DOHH2 (cell line): Measurements from ENCODE around the gene RNF20.
"Not testable (repeated sequence)": the region's sequence is repeated elsewhere in the genome, so short reads cannot be mapped to it uniquely, and the experiment has no call there.

Source experiments
- H3F3A ChIP-seq: fragments of 200-600 bp; sonication (generic), shearing (Covaris generic); 2 replicates; pipeline ENCODE4 v1.6.0; 2016; ENCODE audit warnings: antibody characterized with exemption, mild to moderate bottlenecking; ENCODE audit not compliant: control insufficient read depth, insufficient read depth
- H3K27ac ChIP-seq: fragments of 200-600 bp; sonication (generic); 2 replicates; pipeline ENCODE4 v1.5.1; 2014; ENCODE audit warnings: low read depth, mild to moderate bottlenecking, low read length, moderate library complexity
- H3K27me3 ChIP-seq: fragments of 200-600 bp; sonication (generic); 2 replicates; pipeline ENCODE4 v1.6.1; 2014; ENCODE audit warnings: mild to moderate bottlenecking, low read length, mixed read lengths; ENCODE audit not compliant: control insufficient read depth
- H3K36me3 ChIP-seq: fragments of 200-600 bp; sonication (generic); 2 replicates; pipeline ENCODE4 v1.6.1; 2014; ENCODE audit warnings: mild to moderate bottlenecking, low read length, moderate library complexity, mixed read lengths; ENCODE audit not compliant: control insufficient read depth
- H3K4me1 ChIP-seq: fragments of 200-600 bp; sonication (generic); 2 replicates; pipeline ENCODE4 v1.6.1; 2014; ENCODE audit warnings: mild to moderate bottlenecking, low read length, mixed read lengths; ENCODE audit not compliant: control insufficient read depth
- H3K4me2 ChIP-seq: fragments of 200-600 bp; sonication (generic); 2 replicates; pipeline ENCODE4 v1.6.0; 2014; ENCODE audit warnings: mild to moderate bottlenecking, low read length, moderate library complexity
- H3K4me3 ChIP-seq: fragments of 200-600 bp; sonication (generic); 2 replicates; pipeline ENCODE4 v1.5.1; 2014; ENCODE audit warnings: mild to moderate bottlenecking, low read length, mixed read lengths
- H3K79me2 ChIP-seq: fragments of 200-600 bp; sonication (generic); 2 replicates; pipeline ENCODE4 v1.6.1; 2014; ENCODE audit warnings: mild to moderate bottlenecking, low read length, mixed read lengths; ENCODE audit not compliant: control insufficient read depth
- H3K9me2 ChIP-seq: fragments of 200-600 bp; sonication (generic); replicated peaks from 2 replicates; pipeline ENCODE4 v1.6.1; 2014; ENCODE audit warnings: mild to moderate bottlenecking, low read length, mixed read lengths; ENCODE audit not compliant: control insufficient read depth
- H3K9me3 ChIP-seq: fragments of 200-600 bp; sonication (generic); 2 replicates; pipeline ENCODE4 v1.6.1; 2014; ENCODE audit warnings: antibody characterized with exemption, low read length, mixed read lengths; ENCODE audit not compliant: control insufficient read depth, insufficient read depth
- H4K20me1 ChIP-seq: fragments of 200-600 bp; sonication (generic); 2 replicates; pipeline ENCODE4 v1.6.0; 2014; ENCODE audit warnings: low read depth, mild to moderate bottlenecking, antibody characterized with exemption, low read length, moderate library complexity; ENCODE audit not compliant: control insufficient read depth, insufficient read depth
- EZH2phosphoT487 ChIP-seq: fragments of 200-600 bp; sonication (generic); IDR thresholded peaks from 2 replicates; pipeline ENCODE4 v1.6.1; 2017; ENCODE audit warnings: borderline replicate concordance, mild to moderate bottlenecking, antibody characterized with exemption, low read length, moderate library complexity, mixed read lengths
- TF ChIP-seq, protein P1 (sequence below): fragments of 200-600 bp; sonication (generic); IDR thresholded peaks from one replicate; pipeline ENCODE4 v1.5.1; 2014; ENCODE audit warnings: antibody characterized with exemption, mild to moderate bottlenecking, low read depth, low read length; ENCODE audit not compliant: poor library complexity, severe bottlenecking

The RNF20 gene

DNA sequence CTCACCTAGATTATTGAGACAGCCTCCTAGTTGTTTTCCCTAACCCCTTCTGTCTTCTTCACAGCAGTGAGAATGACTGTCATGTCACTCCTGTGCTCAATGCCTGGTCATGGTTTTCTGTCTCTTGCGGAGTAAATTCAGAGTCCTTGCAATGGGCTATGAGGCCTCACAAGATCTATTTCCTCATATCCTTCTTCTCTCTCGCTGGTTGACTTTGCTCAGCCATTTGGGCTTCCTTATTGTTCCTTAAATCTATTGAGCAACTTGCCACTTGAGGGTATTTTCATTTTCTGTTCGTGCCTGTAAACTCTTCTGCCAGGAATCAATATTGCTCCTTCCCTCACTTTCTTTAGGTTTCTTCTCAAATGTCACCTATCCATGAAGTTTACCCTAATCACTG is 52.1 kb downstream of the RNF20 start:
- Histone ChIP-seq H3K4me3 (no peak overlapping the region), H4K20me1 (no peaks in the 10 kb centered on the region), H3K4me2 (no peak overlapping the region), H3K27me3 (no peaks in the 10 kb centered on the region), H3F3A (no peaks in the 10 kb centered on the region), H3K9me2 (no peaks in the 10 kb centered on the region), H3K4me1 (no peaks in the 10 kb centered on the region), H3K79me2 (no peaks in the 10 kb centered on the region), H3K9me3 (no peaks in the 10 kb centered on the region), H3K27ac (no peak overlapping the region), H3K36me3 (no peaks in the 10 kb centered on the region)
- no peak for TF ChIP-seq EZH2phosphoT487
- TF ChIP-seq, protein P1, sequence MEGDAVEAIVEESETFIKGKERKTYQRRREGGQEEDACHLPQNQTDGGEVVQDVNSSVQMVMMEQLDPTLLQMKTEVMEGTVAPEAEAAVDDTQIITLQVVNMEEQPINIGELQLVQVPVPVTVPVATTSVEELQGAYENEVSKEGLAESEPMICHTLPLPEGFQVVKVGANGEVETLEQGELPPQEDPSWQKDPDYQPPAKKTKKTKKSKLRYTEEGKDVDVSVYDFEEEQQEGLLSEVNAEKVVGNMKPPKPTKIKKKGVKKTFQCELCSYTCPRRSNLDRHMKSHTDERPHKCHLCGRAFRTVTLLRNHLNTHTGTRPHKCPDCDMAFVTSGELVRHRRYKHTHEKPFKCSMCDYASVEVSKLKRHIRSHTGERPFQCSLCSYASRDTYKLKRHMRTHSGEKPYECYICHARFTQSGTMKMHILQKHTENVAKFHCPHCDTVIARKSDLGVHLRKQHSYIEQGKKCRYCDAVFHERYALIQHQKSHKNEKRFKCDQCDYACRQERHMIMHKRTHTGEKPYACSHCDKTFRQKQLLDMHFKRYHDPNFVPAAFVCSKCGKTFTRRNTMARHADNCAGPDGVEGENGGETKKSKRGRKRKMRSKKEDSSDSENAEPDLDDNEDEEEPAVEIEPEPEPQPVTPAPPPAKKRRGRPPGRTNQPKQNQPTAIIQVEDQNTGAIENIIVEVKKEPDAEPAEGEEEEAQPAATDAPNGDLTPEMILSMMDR: no peak

DNA sequence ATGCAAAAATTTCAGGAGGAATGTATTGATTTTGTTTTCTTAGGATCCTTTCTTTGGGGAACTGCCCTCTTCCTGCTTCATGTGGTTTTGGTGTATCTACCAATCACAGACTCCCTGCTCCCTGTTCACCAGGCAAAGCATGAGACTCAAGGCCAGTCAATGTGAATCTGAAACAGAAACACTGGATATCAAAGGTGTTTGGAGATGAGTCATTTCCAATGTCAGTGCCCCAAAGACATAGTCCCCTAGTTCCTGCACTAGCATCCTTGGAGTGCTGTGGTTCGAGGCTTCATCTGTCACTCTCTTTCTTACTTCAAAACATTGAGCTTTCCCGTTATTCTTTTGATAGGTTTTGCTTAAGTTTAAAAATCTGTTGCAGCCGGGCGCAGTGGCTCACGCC is 53.0 kb downstream of the RNF20 start:
- Histone ChIP-seq H3K36me3 (no peaks in the 10 kb centered on the region), H3K4me2 (no peak overlapping the region), H3F3A (no peaks in the 10 kb centered on the region), H3K4me3 (no peak overlapping the region), H3K27ac (no peak overlapping the region), H3K9me2 (no peaks in the 10 kb centered on the region), H3K4me1 (no peaks in the 10 kb centered on the region), H4K20me1 (no peaks in the 10 kb centered on the region), H3K27me3 (no peaks in the 10 kb centered on the region), H3K9me3 (no peaks in the 10 kb centered on the region), H3K79me2 (no peaks in the 10 kb centered on the region)
- TF ChIP-seq, protein P1: no peak
- no peak for TF ChIP-seq EZH2phosphoT487

DNA sequence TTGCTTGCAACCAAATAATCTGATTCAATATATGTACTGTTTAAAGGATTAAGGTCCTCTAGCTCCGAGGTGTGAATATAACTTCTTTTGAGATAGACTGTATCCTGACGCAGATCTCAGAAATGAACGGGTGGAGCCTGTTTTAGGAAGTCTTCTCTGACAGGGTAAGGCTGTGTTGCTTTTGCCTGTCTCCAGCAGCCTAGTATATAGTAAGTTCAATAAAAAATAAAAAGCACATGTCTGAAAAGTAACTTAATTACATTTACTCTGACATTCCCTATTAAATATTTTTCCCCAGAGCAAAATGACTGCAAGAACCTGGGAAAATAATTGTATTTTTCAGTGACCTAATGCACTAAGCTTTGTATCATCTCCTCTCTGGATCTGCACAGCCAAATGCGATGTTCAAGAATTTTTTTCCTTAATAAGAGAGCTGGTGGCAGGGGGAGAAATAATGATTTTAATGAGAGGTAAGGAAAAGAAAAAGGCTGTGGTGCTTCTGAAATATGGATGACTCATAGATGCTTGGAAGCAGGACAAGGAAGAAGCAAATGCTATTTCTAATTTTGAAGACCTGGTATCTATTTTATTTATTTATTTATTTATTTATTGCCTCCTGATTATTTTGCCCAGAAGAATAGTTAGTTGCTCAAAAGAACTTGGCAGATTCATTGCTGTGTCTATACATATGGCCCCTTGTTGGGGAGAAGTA is 53.8 kb downstream of the RNF20 start:
- Histone ChIP-seq H3K4me2 (no peak overlapping the region), H3K36me3 (no peaks in the 10 kb centered on the region), H3K79me2 (no peaks in the 10 kb centered on the region), H3K9me2 (no peaks in the 10 kb centered on the region), H3K4me3 (no peak overlapping the region), H3K4me1 (no peaks in the 10 kb centered on the region), H3K9me3 (no peaks in the 10 kb centered on the region), H4K20me1 (no peaks in the 10 kb centered on the region), H3K27me3 (no peaks in the 10 kb centered on the region), H3F3A (no peaks in the 10 kb centered on the region), H3K27ac (no peak overlapping the region)
- TF ChIP-seq, protein P1: no peak
- TF ChIP-seq EZH2phosphoT487: no peak

DNA sequence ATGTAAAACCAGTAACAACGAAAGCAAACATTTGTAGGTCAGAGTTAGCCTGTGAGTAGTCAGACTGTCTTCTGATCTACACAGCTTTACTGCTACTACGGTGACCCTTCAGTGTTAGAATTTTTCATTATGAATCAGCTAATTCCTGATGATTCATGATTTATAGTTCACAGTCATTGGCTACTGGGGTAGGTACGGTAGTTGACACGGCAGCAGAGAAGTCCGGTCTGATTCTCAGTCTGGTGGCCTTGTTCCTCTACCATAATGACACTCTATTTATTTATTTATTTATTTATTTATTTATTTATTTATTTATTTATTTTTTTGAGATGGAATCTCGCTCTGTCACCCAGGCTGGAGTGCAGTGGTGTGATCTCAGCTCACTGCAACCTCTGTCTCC is 56.4 kb downstream of the RNF20 start:
- H3K79me2 ChIP-seq, H3K36me3 ChIP-seq, H3K27ac ChIP-seq: not testable (repeated sequence)

More for the DNA sequence above, 56.4 kb downstream of the RNF20 start:
- not testable (repeated sequence) for H4K20me1 ChIP-seq, H3K4me2 ChIP-seq, H3K4me3 ChIP-seq, H3K27me3 ChIP-seq, H3K4me1 ChIP-seq, H3F3A ChIP-seq, H3K9me2 ChIP-seq, H3K9me3 ChIP-seq
